SKM-1 (cell line): ENCODE measurements around the gene NTS.

ENCODE experiments used
- DNase-seq: peaks from one replicate; lab custom pipeline; 2025; ENCODE audit not compliant: unreplicated experiment; lab: John Stamatoyannopoulos, UW

NTS gene

GRCh38 chr12:85874031-85874461 is at the start of gene NTS:
NTS (plus strand) TSS chr12:85874295; CDS start chr12:85874404, 109 bp downstream.
- DNase-seq, result peak; percentile 8

- DNase-seq, result no peak
Observed at GRCh38 chr12:85825746-85826145, 48.3 kb upstream of the NTS start.

GRCh38 chr12:85828576-85828975 is 45.5 kb upstream of the NTS start:
- no peak for DNase-seq

GRCh38 chr12:85829391-85829790 is 44.7 kb upstream of the NTS start:
- DNase-seq, result no peak

GRCh38 chr12:85831327-85831990 is 42.6 kb upstream of the NTS start:
- DNase-seq, result no peak

- no peak for DNase-seq
Observed at GRCh38 chr12:85833579-85833978, 40.5 kb upstream of the NTS start.

GRCh38 chr12:85834378-85834777 is 39.7 kb upstream of the NTS start:
- no peak for DNase-seq

GRCh38 chr12:85835426-85836196 is 38.5 kb upstream of the NTS start:
- DNase-seq, result no peak

- DNase-seq, result no peak
Observed at GRCh38 chr12:85836197-85837090, 37.7 kb upstream of the NTS start, which contains the start of gene RASSF9. RASSF9 (minus strand) TSS chr12:85836409; CDS start chr12:85836201, 208 bp downstream.

- DNase-seq, result no peak
Observed at GRCh38 chr12:85843606-85844310, 30.3 kb upstream of the NTS start.

- no peak for DNase-seq
Observed at GRCh38 chr12:85849344-85849743, 24.8 kb upstream of the NTS start.

- no peak for DNase-seq
Observed at GRCh38 chr12:85855305-85855704, 18.8 kb upstream of the NTS start.

GRCh38 chr12:85856966-85857365 is 17.1 kb upstream of the NTS start:
- DNase-seq, result no peak

- no peak for DNase-seq
Observed at GRCh38 chr12:85865890-85866289, 8.2 kb upstream of the NTS start.

- DNase-seq, result no peak
Observed at GRCh38 chr12:85866986-85867776, 6.9 kb upstream of the NTS start.

- peak; percentile 3 for DNase-seq
Observed at GRCh38 chr12:85872497-85873091, 1.5 kb upstream of the NTS start.

- DNase-seq, result no peak
Observed at GRCh38 chr12:85877459-85877858, 3.4 kb downstream of the NTS start.

- no peak for DNase-seq
Observed at GRCh38 chr12:85883763-85884162, 9.7 kb downstream of the NTS start.

GRCh38 chr12:85894653-85895052 is 20.6 kb downstream of the NTS start:
- no peak for DNase-seq
